Measurements from ENCODE around the gene PAM16.

DNA sequence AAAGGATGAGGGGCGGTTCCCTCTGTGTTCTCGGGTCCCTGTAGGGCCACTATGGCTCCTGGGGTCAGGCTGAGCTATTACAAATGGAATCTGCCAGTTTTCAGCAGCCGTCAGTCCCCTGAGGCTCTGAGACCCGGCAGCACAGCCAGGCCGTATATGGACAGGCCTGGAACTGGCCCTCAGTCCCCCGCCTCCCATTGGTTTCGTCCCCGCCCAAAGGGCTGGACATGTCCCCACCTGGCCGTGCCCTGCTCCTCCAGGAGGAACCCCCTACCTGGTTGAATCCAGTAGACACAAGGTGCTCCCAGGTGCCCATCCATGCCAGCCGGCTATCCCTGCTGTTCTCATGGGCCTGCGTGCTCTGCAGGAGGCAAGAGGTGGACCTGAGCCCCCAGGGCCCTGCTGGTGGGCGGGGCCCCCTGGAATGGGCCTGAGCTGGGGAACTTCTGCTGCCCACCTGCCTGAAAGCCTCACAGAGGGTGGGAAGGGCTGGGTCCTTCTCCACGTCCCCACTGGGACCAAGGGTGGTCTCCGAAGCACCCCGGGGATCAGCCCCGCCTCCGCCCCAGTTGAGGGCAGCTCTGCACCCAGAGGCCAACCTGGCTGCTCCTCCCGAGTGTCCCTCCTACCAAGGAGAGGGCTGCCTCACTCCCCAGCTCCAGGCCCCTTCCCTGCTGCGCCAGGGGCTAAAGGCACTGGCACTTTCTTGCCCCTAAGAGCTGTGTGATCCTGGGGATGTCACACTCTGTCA lies 37.3 kb upstream of the PAM16 start:
- TF ChIP-seq CTCF (IDR thresholded peaks at IDR 0.05) = no peak
- no peak for TF ChIP-seq POLR2A (IDR thresholded peaks at IDR 0.05)

All from lower leg skin (tissue), 3 donors.